HG02642 (cell line): Measurements from ENCODE around the gene CD53.
A peak's percentile ranks its signal among the peaks of the same experiment; 100 is the strongest.
"Not testable (repeated sequence)": the region's sequence is repeated elsewhere in the genome, so short reads cannot be mapped to it uniquely, and the experiment has no call there.

Source experiments
- ATAC-seq: cut with Tn5 transposase; IDR thresholded peaks from one replicate; pipeline ENCODE4 v1.9.1; 2021; ENCODE audit warnings: mild to moderate bottlenecking; ENCODE audit not compliant: unreplicated experiment, poor library complexity

The CD53 gene, protein sequence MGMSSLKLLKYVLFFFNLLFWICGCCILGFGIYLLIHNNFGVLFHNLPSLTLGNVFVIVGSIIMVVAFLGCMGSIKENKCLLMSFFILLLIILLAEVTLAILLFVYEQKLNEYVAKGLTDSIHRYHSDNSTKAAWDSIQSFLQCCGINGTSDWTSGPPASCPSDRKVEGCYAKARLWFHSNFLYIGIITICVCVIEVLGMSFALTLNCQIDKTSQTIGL

DNA sequence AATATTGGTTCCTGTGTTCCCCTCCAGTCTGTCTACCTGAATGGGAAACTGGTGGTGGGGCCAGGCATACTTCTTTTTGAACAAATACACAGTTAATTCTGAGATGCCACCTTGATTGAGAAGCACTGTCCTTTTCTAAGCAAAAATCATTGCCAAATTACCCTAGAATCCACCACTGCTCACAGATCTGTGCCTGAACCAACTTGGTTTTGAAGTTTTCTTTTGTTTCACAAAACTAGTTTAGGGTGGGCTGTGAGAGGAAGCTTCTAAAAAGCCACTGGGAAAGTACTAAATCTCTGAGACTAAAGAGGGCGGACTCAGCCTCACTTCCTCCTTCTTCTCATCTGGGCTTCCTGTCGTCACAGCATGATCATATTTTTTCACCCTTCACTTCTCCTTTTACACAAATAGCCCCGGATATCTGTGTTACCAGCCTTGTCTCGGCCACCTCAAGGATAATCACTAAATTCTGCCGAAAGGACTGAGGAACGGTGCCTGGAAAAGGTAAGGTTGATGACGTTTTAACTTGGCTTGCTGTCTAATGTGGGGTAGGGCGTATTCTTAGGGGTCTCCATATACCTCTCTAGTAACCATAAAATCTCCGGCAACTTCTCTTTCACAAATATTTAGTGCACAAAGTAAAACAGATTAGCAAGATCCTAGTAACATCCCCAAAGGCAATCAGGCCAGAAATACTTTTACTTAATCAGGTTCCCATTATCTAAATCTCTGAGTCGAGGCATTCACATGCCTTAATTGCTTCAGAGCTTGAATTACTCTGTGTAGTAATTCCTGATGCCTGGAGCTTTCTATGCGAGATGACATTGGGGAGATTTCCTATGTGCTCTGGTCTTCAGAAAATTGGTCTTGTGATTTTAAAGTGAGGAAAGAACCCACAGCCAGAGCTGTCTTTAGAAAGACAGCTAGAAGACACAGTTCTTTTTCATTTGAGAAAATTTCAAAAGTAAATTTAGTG lies at the start of gene CD53:
CD53 (plus strand) TSS at position 404 of the 976 bp plus-strand sequence. CDS start 18,261 bp downstream, outside the sequence.
- peak; percentile 54 for ATAC-seq

DNA sequence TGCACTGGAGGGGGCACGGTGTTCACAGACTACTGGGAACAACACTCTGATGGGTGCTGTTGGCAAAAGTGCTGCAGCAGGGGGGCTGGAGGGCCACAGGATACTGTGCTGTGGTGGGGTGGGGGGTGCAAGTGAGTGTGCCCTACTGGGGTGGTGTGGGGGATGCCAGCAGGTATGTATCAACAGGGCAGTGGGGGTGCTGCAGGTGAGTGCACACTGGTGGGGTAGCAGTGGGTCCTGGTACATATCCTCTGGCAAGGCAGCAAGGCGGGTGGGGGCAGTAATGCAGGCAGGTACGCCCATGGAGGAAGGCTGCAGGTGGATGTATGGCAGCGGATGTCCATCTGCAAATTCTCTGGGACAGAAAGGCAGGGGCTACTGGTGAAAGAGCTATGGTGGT lies 48.8 kb upstream of the CD53 start:
- ATAC-seq, result no peak

DNA sequence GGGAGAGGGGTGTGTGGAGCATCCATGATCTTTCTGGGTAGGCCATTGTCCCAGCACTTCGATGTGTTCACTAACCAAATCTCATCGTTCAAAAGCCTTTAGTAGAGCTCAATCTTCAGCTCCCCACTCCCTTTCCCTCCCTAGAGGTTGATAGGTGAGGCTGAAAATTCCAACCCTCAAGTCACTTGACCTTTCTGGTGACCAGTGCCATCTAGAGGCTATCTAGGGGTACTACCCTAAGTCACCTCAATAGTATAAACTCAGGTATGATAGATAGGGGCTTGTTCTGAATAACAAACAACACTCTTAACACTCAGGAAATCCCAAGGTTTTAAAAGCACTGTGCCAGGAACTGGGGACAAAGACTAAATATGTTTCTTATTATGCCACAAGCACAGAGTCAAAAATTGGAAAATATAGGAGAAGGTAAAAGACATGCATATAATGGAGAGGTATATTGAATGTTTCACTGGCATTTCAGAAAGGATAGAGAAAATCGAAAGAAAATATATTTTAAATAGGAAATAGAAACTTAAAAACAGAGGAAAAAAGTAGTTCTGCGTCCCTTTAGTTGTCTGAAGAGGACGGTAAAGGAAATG lies 42.9 kb upstream of the CD53 start:
- ATAC-seq, result peak; percentile 75

DNA sequence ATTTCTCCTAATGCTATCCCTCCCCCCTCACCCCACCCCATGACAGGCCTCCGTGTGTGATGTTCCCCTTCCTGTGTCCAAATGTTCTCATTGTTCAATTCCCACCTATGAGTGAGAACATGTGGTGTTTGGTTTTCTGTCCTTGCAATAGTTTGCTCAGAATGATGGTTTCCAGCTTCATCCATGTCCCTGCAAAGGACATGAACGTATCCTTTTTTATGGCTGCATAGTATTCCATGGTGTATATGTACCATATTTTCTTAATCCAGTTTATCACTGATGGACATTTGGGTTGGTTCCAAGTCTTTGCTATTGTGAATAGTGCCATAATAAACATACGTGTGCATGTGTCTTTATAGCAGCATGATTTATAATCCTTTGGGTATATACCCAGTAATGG lies 39.2 kb upstream of the CD53 start:
- ATAC-seq, result not testable (repeated sequence)

DNA sequence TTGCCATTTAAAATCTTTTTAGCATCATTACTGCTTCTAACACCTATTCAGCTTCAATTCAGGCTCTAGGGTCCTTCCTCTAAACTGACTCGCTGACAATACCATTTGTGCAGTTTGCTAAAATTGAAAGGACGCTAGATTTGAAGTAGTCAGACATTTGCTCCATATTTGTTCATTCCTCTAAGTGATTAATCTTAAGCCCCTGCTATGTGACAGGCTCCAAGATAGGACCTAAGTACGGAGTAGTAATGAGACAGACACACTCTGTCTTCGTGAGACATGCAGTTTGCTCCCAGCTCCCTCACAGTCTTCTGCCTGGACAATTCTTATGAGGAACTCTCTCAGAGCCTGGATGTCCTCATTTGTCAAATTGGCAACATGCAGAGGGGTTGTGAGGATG lies 26.1 kb upstream of the CD53 start:
- ATAC-seq, result no peak

DNA sequence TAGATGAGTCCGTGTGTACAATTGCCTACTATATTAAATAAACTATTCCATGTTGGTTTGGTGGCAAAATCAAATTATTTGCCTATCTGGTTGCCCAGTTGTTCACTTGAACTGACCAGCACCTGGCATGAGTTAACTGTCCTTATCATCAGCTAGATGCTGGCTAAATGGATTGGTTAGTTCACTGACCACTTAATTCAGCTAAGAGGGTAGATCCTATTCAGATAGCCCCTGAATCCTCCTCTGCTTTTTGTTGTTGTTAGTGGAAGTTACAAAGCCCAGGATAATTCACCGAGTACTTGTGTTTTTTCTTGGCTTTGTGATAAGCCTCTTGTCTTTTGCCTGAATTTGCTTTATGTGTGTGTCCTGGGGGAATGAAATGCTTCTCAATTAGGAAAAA lies 22.8 kb upstream of the CD53 start:
- no peak for ATAC-seq

DNA sequence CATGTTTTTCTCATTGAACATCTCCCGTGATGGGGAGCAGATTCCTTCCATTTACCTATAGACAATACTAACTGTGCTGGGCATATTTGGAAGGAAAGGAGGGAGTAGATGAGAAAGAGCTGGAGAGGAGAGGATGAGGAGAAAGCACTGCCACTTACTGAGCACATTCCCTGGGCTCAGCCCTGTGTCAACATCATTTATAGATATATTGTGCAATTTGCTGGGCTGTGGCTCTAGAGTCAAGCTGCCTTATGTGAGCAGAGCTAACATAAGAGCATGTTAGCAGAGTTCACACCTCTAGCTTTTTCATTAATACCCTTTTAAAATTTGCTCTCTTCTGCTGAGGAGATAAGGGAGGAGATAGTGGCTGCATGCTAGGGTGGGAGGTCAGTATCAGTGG lies 22.3 kb upstream of the CD53 start:
- ATAC-seq, result no peak

DNA sequence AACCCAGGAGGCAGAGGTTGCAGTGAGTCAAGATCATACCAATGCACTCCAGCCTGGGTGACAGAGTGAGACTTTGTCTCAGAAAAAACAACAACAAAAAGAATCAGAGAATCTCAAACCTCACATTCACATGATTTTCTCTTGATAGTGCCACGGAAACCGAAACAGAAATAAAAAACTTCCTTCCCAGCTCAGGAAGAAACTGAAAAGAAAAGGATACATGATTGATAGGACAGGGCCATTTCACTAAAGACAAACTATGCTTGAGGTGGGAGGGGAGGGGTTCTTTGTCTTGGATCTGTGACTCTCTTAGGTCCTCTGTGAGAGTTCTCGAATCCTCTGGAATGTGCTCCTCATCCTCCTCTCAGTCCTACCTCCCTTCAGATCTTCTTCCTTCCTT lies 19.8 kb upstream of the CD53 start:
- ATAC-seq, result no peak

DNA sequence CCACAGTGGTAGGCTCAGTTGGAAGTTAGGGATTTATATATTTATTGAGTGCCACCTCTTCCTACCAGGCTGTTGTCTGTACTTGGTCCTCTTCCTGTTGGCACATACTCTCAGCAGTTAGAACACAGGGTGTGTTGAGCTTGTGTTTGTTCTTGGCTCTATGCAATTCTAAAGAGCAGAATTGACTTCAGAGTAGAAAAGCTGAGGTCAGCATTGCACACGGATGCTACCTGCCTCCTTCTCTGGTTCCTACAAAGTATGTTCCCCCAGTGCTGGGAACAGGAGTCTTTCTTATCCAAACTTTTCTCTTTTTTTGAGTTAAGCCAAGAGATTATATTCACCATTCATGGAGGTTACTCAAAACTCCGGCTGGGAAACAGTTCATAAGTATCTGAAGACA lies 16.5 kb upstream of the CD53 start:
- ATAC-seq, result no peak

DNA sequence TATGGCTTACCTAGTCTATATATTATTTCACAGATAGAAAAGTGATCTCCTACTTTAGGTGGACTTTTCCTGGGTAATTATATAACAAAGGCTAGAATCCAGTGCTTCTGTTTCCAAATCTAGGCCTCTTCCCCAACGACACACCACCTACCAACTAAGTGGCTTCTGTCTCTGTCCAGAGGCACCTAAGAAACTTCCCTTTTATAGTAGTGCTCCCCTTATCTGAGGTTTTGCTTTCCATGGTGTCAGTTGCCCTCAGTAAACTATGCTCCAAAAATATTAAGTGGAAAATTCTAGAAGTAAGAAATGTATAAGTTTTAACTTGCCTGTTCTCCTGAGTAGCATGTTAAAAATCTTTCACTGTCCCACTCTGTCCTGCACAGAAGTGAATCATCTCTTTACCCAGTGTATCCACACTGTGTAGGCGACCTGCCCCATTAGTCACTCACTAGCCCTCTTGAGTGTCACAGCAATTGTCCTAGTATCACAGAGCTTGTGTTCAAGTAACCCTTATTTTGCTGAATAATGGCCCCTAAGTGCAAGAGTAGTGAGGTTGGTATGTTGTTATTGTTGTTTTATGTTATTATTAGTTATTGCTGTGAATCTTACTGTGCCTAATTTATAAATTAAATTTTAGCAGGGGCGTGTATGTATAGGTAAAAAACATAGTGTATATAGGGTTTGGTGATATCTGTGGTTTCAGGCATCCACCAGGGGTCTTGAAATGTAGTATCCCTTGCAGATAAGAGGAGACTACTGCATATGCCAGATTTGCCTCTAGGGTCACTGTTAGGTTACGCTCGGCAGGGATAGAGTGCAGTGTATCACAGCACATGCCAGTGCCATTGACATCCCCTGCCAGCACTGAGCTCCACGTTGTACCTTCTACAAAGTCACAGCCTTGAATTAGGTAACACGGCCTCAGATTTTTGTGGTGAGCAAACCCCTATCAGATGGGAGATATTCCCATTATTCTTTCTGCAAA lies 14.7 kb upstream of the CD53 start:
- no peak for ATAC-seq

DNA sequence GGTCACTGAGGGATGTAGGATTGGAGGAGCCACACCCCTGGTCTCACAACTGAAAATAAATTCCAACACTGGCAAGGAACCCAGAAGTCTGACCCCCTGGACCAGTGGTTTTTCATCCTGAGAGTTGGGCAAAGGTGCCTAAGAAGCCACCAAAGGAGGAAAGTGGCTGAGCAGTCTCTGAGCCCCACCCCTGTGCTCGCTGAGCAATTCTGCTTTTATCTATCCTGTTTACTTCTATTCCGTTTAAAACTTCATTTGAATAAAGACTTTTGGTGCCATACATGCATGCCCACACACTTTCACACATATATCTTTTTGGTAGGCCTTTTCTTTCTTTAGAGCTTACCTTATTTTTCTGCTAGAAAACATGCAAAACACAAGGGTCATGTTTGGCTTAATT lies 13.9 kb upstream of the CD53 start:
- peak; percentile 61 for ATAC-seq

DNA sequence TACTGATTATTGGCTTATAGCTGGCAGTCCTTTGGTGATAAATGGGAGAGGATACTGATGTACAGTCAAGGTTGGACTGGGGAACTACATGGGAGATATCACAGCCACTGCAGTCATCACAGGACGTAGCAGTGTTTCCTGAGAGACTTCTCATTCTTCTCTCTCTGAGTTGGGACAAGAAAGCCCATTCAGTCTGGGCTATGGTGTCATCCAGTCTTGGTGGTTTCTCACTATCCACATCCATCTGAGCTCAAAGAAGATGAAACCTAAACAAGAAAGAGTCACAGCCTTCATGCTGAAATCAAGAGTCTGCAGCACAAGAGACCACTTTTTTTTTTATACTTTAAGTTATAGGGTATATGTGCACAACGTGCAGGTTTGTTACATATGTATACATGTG lies 12.8 kb upstream of the CD53 start:
- ATAC-seq, result no peak

DNA sequence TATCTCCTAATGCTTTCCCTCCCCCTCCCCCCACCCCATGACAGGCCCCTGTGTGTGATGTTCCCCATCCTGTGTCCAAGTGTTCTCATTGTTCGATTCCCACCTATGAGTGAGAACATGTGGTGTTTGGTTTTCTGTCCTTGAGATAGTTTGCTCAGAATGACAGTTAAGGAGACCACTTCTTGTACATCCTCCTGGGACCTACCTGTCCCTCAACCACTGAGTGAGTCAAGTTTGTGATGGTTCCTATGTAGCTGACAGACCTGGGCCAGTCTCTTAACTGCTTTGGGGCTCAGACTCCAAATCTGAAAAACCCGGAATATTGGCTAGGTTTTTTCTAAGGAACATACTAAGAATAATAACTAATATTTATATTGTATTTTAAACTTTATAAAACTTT lies 12.3 kb upstream of the CD53 start:
- ATAC-seq, result not testable (repeated sequence)

DNA sequence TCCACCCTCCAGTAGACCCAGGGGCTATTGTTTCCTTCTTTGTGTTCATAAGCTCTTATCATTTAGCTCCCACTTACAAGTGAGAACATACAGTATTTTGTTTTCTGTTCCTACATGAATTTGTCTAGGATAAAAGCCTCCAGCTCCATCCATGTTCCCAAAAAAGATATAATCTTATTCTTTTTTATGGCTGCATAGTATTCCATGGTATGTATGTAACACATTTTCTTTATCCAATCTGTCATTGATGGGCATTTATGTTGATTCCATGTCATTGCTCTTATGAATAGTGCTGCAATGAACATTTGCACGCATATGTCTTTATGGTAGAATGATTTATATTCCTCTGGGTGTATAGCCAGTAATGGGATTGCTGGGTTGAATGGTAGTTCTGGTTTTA lies 11.0 kb upstream of the CD53 start:
- not testable (repeated sequence) for ATAC-seq

DNA sequence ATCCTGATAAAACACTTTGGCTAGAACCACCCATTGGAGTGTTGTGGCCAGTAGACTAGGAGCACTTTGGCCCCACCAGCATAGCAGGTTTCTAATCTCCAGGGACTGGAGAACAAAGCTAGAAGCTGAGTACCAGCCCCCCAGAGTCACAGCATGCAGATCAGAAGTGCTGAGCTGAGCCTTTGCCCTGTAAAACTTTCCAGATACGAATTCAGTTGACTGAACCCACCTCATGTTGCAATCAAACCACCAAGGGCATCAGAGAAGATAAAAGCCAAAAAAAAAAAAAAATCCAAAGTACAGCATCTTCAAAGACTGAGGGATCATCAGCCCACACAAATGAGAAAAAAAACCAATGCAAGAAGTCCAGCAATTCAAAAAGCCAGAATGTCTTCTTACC lies 8.7 kb upstream of the CD53 start:
- ATAC-seq, result no peak

DNA sequence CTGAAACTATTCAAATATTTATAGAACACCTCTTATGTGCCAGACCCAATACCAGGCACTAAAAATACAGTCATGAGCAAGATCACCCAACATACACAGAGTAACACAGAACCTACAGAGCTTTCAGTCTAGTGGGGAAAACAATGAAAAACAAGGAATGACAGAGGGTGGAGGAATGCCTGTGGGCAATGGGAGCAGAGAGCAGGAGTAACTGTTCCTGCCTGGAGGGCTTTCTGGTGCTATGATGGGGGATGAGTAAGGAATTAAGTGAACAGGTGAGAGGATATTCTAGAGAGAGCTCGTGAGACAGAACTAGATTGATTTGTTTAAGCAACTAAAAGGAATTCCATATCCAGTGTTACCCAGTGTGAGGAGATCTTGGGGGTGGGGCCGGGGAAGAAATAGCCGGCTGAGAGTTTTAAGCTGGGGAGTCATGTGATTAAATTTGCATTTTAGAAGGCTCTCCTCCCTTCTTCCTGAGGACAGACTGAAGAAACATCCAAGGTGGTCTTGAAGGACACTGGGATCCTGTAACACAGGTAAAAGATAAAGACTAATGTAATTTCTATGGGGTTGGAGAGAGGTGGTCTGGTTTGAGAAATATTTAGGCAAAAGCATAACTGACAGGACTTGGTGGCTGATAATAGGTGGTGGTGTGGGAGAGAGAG lies 2.1 kb upstream of the CD53 start:
- ATAC-seq, result no peak

DNA sequence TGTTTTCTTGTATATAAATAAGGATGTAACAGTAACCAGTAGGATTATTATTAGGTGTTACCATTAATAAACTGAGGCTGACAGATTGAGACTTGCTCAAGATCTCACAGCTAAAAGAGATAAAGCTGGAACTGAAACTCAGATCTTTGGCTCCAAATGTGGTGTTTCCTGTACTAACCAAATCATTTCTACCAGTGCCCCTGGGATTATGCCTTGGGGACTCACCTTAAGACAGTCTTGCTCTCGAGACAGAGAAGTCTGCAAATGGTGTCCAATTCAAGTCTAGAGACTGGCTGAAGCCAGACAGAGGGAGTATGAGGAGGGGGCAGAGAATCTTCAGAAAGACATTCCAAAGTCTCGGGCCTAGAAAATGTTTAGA lies 593 bp upstream of the CD53 start:
- peak; percentile 35 for ATAC-seq

DNA sequence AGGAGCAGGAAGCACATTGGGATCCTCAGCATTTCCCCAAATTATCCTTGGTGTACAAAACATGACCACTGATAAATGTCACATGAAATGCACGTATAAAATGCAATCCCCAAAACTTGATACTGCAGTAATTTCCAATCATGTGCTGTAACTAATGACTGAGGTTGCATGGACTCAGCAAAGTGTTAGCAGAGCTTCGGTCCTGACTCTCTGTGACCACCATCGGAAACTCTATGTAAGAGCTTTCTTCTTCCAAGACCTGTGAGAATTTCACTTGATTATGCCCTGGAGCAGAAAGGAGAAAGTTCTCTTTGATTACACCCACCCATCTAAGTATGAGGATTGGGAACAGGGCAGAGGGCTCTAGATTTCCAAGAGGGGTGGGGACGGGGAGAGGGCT lies 908 bp downstream of the CD53 start:
- ATAC-seq, result no peak

DNA sequence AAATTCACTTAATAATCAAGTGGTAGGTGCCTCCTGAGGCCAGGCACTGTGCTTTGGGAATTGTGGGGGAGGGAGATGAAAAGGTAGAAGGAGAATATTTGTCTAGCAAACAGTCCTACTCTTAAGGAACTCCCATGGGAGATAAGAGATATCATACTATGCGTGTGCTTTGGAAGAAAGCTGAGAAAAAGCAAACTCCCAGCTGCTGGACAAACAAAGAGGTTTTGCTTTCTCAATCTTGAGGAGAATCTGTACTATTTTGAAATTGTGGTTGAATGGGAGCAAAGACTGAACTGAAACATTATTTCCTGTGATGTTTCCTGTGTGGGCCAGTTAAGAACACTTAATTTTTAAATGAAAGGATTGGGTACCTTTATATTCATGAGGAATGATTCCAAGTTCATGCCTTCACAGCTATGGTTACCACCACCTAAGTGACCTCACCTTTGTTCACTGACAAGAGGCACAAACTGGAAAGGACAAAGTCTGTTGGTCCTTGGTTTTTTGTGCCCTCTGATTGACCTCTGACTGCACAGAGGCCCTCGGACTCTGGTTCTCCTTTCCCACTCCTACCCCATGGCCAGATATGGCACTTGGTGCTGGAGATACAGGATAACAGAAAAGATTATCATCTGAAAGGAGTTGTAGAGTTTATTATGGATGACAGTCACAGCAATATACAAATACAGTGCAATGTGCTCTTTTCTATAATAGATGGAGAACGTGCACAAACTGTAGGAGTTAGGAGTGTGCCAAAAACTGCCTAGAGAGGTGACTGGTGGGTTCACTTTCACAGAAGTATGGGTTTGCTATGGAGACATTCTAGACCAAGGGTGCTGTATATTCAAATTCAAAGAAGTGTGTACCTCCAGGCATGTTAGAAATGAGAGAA lies 1.6 kb downstream of the CD53 start:
- no peak for ATAC-seq
